SH-SY5Y (cell line): ENCODE data around the gene RADX.

Experiments
- GATA2 ChIP-seq: IDR thresholded peaks from 2 replicates; pipeline ENCODE4 v1.6.1; 2011; ENCODE audit warnings: mild to moderate bottlenecking, low read depth, low read length
- GATA3 ChIP-seq: IDR thresholded peaks from 2 replicates; pipeline ENCODE4 v1.6.1; 2011; ENCODE audit warnings: low read depth, mild to moderate bottlenecking, low read length, moderate library complexity

RADX gene

GRCh38 chrX:106725931-106726330 is 114.2 kb downstream of the RADX start:
- TF ChIP-seq GATA2, result no peak
- no peak for TF ChIP-seq GATA3

DNA sequence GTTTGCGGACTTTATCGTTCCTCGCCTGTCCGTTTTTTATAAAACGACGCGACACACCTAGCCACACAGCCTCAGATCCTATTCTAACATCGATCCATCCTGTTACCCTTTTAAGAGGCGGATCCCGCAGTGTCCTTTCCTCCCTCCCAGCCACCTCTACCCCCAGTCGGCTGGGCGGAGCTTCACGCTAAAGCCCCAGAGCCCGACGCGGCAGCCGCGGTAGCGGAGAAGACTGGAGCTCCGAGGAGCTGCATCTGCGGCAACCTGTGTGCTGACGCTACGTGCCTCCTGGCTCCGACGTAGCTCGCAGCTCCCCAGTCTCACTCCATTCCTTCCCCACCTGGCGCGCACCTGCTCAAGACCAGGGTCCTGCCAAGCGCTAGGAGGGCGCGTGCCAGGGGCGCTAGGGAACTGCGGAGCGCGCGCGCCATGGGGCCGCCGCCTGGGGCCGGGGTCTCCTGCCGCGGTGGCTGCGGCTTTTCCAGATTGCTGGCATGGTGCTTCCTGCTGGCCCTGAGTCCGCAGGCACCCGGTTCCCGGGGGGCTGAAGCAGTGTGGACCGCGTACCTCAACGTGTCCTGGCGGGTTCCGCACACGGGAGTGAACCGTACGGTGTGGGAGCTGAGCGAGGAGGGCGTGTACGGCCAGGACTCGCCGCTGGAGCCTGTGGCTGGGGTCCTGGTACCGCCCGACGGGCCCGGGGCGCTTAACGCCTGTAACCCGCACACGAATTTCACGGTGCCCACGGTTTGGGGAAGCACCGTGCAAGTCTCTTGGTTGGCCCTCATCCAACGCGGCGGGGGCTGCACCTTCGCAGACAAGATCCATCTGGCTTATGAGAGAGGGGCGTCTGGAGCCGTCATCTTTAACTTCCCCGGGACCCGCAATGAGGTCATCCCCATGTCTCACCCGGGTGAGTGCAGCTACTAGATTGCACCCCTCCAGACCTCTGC is 115.0 kb downstream of the RADX start, which contains the start of gene RNF128:
Gene RNF128 (plus strand): TSS at position 217 of the 953 bp plus-strand sequence. CDS start 213 bp downstream, at position 430.
- TF ChIP-seq GATA2 (no peak), GATA3 (no peak)

GRCh38 chrX:106728337-106728736 is 116.6 kb downstream of the RADX start:
- no peak for TF ChIP-seq GATA2
- TF ChIP-seq GATA3, result no peak
